Gastrocnemius medialis (tissue), 4 donors: ENCODE results near the gene CAMTA1.

ENCODE experiments used
- POLR2A ChIP-seq, 2 donors: fragments of 450-650 bp; IDR thresholded peaks; one replicate each; pipeline ENCODE4 v1.6.1; 2017; ENCODE audit warnings: antibody characterized with exemption in 2 of 2, mild to moderate bottlenecking in 2 of 2, moderate library complexity in 2 of 2
- TF ChIP-seq, protein P1 (sequence below), 5 experiments: fragments of 450-650 bp in 3 of 5; fragments of 200-600 bp in 2 of 5; sonication (generic) in 2 of 5; IDR thresholded peaks in 4 of 5; conservative IDR thresholded peaks in 1 of 5; 1 replicate in 4 of 5; 2 replicates in 1 of 5; pipeline ENCODE4 v1.5.1; 2016 to 2019; ENCODE audit warnings: antibody characterized with exemption in 5 of 5, mild to moderate bottlenecking in 3 of 5, moderate library complexity in 3 of 5

DNA sequence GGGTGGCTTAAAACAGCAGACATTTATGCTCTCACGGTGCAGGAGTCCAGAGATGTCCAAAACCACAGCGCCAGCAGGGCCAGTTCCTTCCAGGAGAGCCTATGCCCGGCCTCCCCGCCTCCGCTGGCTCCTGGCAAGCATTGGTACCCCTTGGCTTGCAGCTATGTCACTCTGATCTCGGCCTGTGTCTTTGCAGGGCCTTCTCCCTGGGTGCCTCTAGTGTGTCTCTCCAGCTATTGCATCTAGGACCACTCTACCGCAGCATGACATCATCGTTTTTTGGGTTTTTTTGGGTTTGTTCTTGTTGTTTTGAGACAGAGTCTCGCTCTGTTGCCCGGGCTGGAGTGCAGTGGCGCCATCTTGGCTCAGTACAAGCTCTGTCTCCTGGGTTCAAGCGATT lies 788.2 kb downstream of the CAMTA1 start:
- TF ChIP-seq, protein P1, sequence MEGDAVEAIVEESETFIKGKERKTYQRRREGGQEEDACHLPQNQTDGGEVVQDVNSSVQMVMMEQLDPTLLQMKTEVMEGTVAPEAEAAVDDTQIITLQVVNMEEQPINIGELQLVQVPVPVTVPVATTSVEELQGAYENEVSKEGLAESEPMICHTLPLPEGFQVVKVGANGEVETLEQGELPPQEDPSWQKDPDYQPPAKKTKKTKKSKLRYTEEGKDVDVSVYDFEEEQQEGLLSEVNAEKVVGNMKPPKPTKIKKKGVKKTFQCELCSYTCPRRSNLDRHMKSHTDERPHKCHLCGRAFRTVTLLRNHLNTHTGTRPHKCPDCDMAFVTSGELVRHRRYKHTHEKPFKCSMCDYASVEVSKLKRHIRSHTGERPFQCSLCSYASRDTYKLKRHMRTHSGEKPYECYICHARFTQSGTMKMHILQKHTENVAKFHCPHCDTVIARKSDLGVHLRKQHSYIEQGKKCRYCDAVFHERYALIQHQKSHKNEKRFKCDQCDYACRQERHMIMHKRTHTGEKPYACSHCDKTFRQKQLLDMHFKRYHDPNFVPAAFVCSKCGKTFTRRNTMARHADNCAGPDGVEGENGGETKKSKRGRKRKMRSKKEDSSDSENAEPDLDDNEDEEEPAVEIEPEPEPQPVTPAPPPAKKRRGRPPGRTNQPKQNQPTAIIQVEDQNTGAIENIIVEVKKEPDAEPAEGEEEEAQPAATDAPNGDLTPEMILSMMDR (IDR thresholded peaks at IDR 0.05 in 4 of 5, conservative IDR thresholded peaks at IDR 0.05 in 1 of 5): no peak
- TF ChIP-seq POLR2A (IDR thresholded peaks at IDR 0.05): no peak
